DOHH2 (cell line): Measurements from ENCODE around the gene RBM38.

Experiments used
- H3F3A ChIP-seq: fragments of 200-600 bp; sonication (generic), shearing (Covaris generic); 2 replicates; pipeline ENCODE4 v1.6.0; 2016; ENCODE audit warnings: antibody characterized with exemption, mild to moderate bottlenecking; ENCODE audit not compliant: control insufficient read depth, insufficient read depth
- H3K27ac ChIP-seq: fragments of 200-600 bp; sonication (generic); 2 replicates; pipeline ENCODE4 v1.5.1; 2014; ENCODE audit warnings: low read depth, mild to moderate bottlenecking, low read length, moderate library complexity
- H3K27me3 ChIP-seq: fragments of 200-600 bp; sonication (generic); 2 replicates; pipeline ENCODE4 v1.6.1; 2014; ENCODE audit warnings: mild to moderate bottlenecking, low read length, mixed read lengths; ENCODE audit not compliant: control insufficient read depth
- H3K36me3 ChIP-seq: fragments of 200-600 bp; sonication (generic); 2 replicates; pipeline ENCODE4 v1.6.1; 2014; ENCODE audit warnings: mild to moderate bottlenecking, low read length, moderate library complexity, mixed read lengths; ENCODE audit not compliant: control insufficient read depth
- H3K4me1 ChIP-seq: fragments of 200-600 bp; sonication (generic); 2 replicates; pipeline ENCODE4 v1.6.1; 2014; ENCODE audit warnings: mild to moderate bottlenecking, low read length, mixed read lengths; ENCODE audit not compliant: control insufficient read depth
- H3K4me2 ChIP-seq: fragments of 200-600 bp; sonication (generic); 2 replicates; pipeline ENCODE4 v1.6.0; 2014; ENCODE audit warnings: mild to moderate bottlenecking, low read length, moderate library complexity
- H3K4me3 ChIP-seq: fragments of 200-600 bp; sonication (generic); 2 replicates; pipeline ENCODE4 v1.5.1; 2014; ENCODE audit warnings: mild to moderate bottlenecking, low read length, mixed read lengths
- H3K79me2 ChIP-seq: fragments of 200-600 bp; sonication (generic); 2 replicates; pipeline ENCODE4 v1.6.1; 2014; ENCODE audit warnings: mild to moderate bottlenecking, low read length, mixed read lengths; ENCODE audit not compliant: control insufficient read depth
- H3K9me2 ChIP-seq: fragments of 200-600 bp; sonication (generic); replicated peaks from 2 replicates; pipeline ENCODE4 v1.6.1; 2014; ENCODE audit warnings: mild to moderate bottlenecking, low read length, mixed read lengths; ENCODE audit not compliant: control insufficient read depth
- H3K9me3 ChIP-seq: fragments of 200-600 bp; sonication (generic); 2 replicates; pipeline ENCODE4 v1.6.1; 2014; ENCODE audit warnings: antibody characterized with exemption, low read length, mixed read lengths; ENCODE audit not compliant: control insufficient read depth, insufficient read depth
- H4K20me1 ChIP-seq: fragments of 200-600 bp; sonication (generic); 2 replicates; pipeline ENCODE4 v1.6.0; 2014; ENCODE audit warnings: low read depth, mild to moderate bottlenecking, antibody characterized with exemption, low read length, moderate library complexity; ENCODE audit not compliant: control insufficient read depth, insufficient read depth
- EZH2phosphoT487 ChIP-seq: fragments of 200-600 bp; sonication (generic); IDR thresholded peaks from 2 replicates; pipeline ENCODE4 v1.6.1; 2017; ENCODE audit warnings: borderline replicate concordance, mild to moderate bottlenecking, antibody characterized with exemption, low read length, moderate library complexity, mixed read lengths
- TF ChIP-seq, protein P1 (sequence below): fragments of 200-600 bp; sonication (generic); IDR thresholded peaks from one replicate; pipeline ENCODE4 v1.5.1; 2014; ENCODE audit warnings: antibody characterized with exemption, mild to moderate bottlenecking, low read depth, low read length; ENCODE audit not compliant: poor library complexity, severe bottlenecking

The RBM38 gene

DNA sequence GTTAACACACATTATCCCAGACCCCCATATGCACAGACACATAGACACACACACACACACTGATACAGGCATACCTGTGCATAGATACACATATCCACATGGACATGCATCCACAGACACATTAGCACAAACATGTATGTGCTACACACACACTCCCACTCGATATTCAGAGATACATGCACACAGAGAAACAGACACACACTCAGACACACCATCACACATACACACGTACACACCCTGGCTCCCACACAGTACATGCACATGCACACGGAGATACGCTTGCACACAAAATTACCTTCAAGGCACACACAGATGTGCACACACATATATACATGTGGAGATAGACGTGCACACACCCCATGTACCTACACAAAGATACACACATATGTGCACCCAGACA lies 19.7 kb downstream of the RBM38 start:
- Histone ChIP-seq H3K4me1 (no peaks in the 10 kb centered on the region), H3K79me2 (peaks cover 4% of the 10 kb centered on the region), H4K20me1 (peaks cover 11% of the 10 kb centered on the region; the same call in 1 of the 2 replicates), H3K27me3 (no peaks in the 10 kb centered on the region), H3K4me3 (no peak overlapping the region), H3K9me3 (no peaks in the 10 kb centered on the region), H3K36me3 (peaks cover 40% of the 10 kb centered on the region), H3K27ac (no peak overlapping the region), H3F3A (peaks cover 22% of the 10 kb centered on the region), H3K9me2 (no peaks in the 10 kb centered on the region), H3K4me2 (no peak overlapping the region)
- TF ChIP-seq, protein P1, sequence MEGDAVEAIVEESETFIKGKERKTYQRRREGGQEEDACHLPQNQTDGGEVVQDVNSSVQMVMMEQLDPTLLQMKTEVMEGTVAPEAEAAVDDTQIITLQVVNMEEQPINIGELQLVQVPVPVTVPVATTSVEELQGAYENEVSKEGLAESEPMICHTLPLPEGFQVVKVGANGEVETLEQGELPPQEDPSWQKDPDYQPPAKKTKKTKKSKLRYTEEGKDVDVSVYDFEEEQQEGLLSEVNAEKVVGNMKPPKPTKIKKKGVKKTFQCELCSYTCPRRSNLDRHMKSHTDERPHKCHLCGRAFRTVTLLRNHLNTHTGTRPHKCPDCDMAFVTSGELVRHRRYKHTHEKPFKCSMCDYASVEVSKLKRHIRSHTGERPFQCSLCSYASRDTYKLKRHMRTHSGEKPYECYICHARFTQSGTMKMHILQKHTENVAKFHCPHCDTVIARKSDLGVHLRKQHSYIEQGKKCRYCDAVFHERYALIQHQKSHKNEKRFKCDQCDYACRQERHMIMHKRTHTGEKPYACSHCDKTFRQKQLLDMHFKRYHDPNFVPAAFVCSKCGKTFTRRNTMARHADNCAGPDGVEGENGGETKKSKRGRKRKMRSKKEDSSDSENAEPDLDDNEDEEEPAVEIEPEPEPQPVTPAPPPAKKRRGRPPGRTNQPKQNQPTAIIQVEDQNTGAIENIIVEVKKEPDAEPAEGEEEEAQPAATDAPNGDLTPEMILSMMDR = no peak
- TF ChIP-seq EZH2phosphoT487 = no peak

DNA sequence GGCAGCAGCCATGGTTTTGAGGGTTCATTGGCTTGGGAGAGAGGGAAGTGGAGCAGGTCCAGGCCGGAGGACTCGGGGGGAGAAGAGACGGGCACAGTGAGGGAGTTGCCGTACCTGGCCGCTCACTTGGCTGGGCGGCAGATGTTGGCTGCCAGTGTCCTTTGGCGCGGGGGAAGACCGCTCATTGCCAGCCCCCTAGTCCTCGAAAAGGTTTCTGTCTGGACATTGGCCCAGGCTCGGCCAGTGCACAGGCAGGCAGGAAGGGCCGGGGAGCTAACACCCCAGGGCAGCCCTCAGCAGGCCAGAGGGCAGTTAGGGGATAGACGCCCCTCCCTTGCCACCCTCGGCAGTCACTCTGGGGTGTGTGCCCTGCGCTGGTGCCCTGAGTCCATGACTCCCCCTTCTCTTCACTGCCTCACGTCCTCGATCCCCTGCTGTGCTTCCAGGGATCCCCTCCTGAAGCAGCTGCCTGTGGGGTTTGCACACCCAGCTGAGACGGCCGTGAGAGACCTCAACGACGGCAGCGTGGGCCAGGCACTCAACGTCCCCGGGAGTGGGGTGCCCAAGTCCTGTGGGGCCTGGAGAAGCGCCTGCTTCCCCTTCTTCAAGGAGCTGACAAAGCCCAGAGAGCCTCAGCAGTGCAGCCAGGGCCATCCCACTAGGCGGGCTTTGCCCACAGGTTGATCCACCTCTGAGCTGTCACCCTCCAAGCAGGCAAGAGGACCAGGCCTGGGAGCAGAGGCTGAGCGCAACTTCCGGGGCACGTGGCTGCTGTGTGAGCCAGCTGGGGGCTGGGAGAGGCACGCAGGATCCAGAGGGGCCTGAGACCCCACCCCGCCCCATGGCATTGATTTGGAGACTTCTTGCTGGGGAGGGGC lies 20.4 kb downstream of the RBM38 start:
- H4K20me1 ChIP-seq = peaks cover 10% of the 10 kb centered on the region; the same call in 1 of the 2 replicates

DNA sequence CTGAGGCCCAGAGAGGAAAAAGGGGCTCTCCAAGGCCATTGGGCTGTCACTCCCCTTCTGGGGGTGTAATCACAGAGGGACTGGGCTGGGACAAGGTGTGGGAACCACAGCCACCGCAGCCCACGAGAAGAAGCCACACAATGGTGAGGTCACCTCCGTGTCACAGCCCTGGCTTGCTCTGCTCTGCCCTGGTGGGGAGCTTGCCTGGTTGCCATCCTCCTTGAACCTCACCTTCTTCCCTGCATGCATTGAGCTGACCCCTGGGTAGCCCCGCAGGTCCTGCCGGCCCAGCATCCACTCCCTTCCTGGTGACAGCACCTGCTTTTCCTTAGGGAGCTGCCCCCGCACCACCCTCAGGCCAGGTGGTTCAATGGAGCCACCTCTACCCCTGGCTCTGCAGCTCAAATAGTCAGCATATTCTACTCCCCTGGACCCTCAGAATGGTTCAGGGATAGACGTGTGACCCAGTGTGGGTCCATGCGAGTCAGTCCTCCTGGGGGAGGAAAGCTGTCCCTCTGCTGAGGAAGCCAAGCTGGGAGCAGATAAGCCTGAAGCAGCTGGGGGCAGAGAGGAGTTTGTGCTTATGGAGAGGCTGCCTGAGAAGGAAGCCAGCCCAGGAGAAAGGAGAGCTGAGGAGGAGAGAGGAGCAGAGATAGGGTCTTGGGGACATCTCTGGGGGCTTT lies 21.3 kb downstream of the RBM38 start:
- Histone ChIP-seq H3K9me3 (no peaks in the 10 kb centered on the region), H3K36me3 (peaks cover 26% of the 10 kb centered on the region), H4K20me1 (peaks cover 10% of the 10 kb centered on the region; the same call in 1 of the 2 replicates), H3K27me3 (0 out of 2 replicates have a peak, but pooled peaks cover 3% of the 10 kb centered on the region), H3K9me2 (no peaks in the 10 kb centered on the region), H3K4me3 (no peak overlapping the region), H3K27ac (no peak overlapping the region), H3K4me2 (no peak overlapping the region), H3K79me2 (no peaks in the 10 kb centered on the region), H3K4me1 (no peaks in the 10 kb centered on the region), H3F3A (peaks cover 19% of the 10 kb centered on the region)
- TF ChIP-seq, protein P1 = no peak
- TF ChIP-seq EZH2phosphoT487 = no peak

More for the DNA sequence above, 20.4 kb downstream of the RBM38 start:
- Histone ChIP-seq H3K79me2 (no peaks in the 10 kb centered on the region), H3K36me3 (peaks cover 33% of the 10 kb centered on the region), H3K9me2 (no peaks in the 10 kb centered on the region), H3K27me3 (no peaks in the 10 kb centered on the region), H3K9me3 (no peaks in the 10 kb centered on the region), H3K4me3 (no peak overlapping the region), H3F3A (peaks cover 22% of the 10 kb centered on the region), H3K4me2 (no peak overlapping the region), H3K27ac (no peak overlapping the region), H3K4me1 (no peaks in the 10 kb centered on the region)
- TF ChIP-seq, protein P1 = no peak
- TF ChIP-seq EZH2phosphoT487 = no peak
